Activated T-cell treated with anti-CD3 and anti-CD28 coated beads, Interleukin-2, amount 50 U/mL, for 1 hour (primary cell): ENCODE data around the gene PRMT6.

ENCODE experiments used
- DNase-seq: peaks from one replicate; pipeline ENCODE4 v3.0.0-alpha.2; 2020

The PRMT6 gene

GRCh38 chr1:107095647-107096046 lies 39.2 kb downstream of the PRMT6 start:
- no peak for DNase-seq

- no peak for DNase-seq
Observed at GRCh38 chr1:107096690-107097089, 40.2 kb downstream of the PRMT6 start.

DNA sequence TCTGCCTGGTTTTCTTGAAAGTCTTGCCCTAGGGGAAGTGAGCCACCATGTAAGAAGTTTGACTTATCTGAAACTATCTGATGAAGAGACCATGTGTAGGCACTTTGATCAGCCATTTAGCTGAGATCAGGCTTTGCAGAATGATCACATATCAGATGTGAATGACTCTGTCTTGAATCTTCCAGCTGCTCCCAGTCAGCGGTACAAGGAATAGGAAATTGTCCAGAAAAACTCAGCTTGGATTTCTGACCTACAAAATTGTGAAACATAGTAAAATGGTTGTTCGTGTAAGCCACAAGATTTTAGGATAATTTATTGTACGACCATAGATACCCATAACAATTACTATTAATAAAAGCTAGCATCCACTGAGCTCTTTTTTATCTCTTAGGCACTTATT lies 42.5 kb downstream of the PRMT6 start:
- DNase-seq, result no peak

- DNase-seq, result no peak
Observed at GRCh38 chr1:107100331-107100984, 44.0 kb downstream of the PRMT6 start.

- DNase-seq, result no peak
Observed at GRCh38 chr1:107105914-107106313, 49.4 kb downstream of the PRMT6 start.
